H9 (cell line): ENCODE results near the gene RASGRF1. TPM values are rescaled to one million over a fixed set of nuclear protein-coding genes. Genes with fewer than 3 reads are reported as not detected.

ENCODE experiments used
- DNase-seq: peaks from one replicate; pipeline ENCODE4 v3.0.0-alpha.2; 2017
- H2AFZ ChIP-seq: one replicate; pipeline ENCODE4 v1.6.1; 2013; ENCODE audit warnings: mild to moderate bottlenecking, low read length, control low read depth, moderate library complexity
- H2AK5ac ChIP-seq: 2 replicates; pipeline ENCODE4 v1.6.1; 2013; ENCODE audit warnings: low read length, control low read depth, mixed read lengths; ENCODE audit not compliant: insufficient read length
- H2BK120ac ChIP-seq: one replicate; pipeline ENCODE4 v1.6.1; 2013; ENCODE audit warnings: low read depth, mild to moderate bottlenecking, low read length, control low read depth, inconsistent platforms; ENCODE audit not compliant: poor library complexity, severe bottlenecking
- H2BK12ac ChIP-seq: 2 replicates; pipeline ENCODE4 v1.6.1; 2013; ENCODE audit warnings: low read length, control low read depth, mixed read lengths, low read depth; ENCODE audit not compliant: insufficient read length
- H2BK15ac ChIP-seq: 2 replicates; pipeline ENCODE4 v1.6.1; 2013; ENCODE audit warnings: low read depth, low read length, control low read depth
- H2BK20ac ChIP-seq: one replicate; pipeline ENCODE4 v1.6.1; 2013; ENCODE audit warnings: low read depth, mild to moderate bottlenecking, low read length, control low read depth, inconsistent platforms; ENCODE audit not compliant: poor library complexity, severe bottlenecking
- H2BK5ac ChIP-seq: 2 replicates; pipeline ENCODE4 v1.6.1; 2013; ENCODE audit warnings: low read length, control low read depth, mixed read lengths; ENCODE audit not compliant: insufficient read length
- H3K14ac ChIP-seq: 2 replicates; pipeline ENCODE4 v1.6.1; 2013; ENCODE audit warnings: low read length, control low read depth; ENCODE audit not compliant: insufficient read depth
- H3K18ac ChIP-seq: 2 replicates; pipeline ENCODE4 v1.6.1; 2013; ENCODE audit warnings: low read depth, mild to moderate bottlenecking, mixed read lengths, low read length, control low read depth; ENCODE audit not compliant: insufficient read length
- H3K23ac ChIP-seq: 2 replicates; pipeline ENCODE4 v1.6.1; 2013; ENCODE audit warnings: low read length, control low read depth, mixed read lengths, low read depth; ENCODE audit not compliant: insufficient read length
- H3K23me2 ChIP-seq: 2 replicates; pipeline ENCODE4 v1.6.1; 2013; ENCODE audit warnings: low read depth, mild to moderate bottlenecking, mixed read lengths, low read length, control low read depth; ENCODE audit not compliant: insufficient read length, poor library complexity, severe bottlenecking
- H3K27ac ChIP-seq: 2 replicates; pipeline ENCODE4 v1.5.1; 2013; ENCODE audit warnings: low read length, control low read depth, mixed read lengths, low read depth; ENCODE audit not compliant: insufficient read length
- H3K27me3 ChIP-seq: 2 replicates; pipeline ENCODE4 v1.6.1; 2013; ENCODE audit warnings: low read length, control low read depth, inconsistent platforms; ENCODE audit not compliant: insufficient read depth
- H3K4ac ChIP-seq: 2 replicates; pipeline ENCODE4 v1.6.1; 2013; ENCODE audit warnings: low read depth, mild to moderate bottlenecking, control low read depth, inconsistent platforms, low read length, moderate library complexity
- H3K4me1 ChIP-seq: 2 replicates; pipeline ENCODE4 v1.6.1; 2013; ENCODE audit warnings: low read length, control low read depth, inconsistent platforms; ENCODE audit not compliant: insufficient read depth
- H3K4me2 ChIP-seq: 2 replicates; pipeline ENCODE4 v1.6.1; 2013; ENCODE audit warnings: low read length, control low read depth, mixed read lengths; ENCODE audit not compliant: insufficient read length, insufficient read depth
- H3K56ac ChIP-seq: 2 replicates; pipeline ENCODE4 v1.6.1; 2013; ENCODE audit warnings: low read depth, mild to moderate bottlenecking, mixed read lengths, low read length, control low read depth; ENCODE audit not compliant: insufficient read length
- H3K79me1 ChIP-seq: 2 replicates; pipeline ENCODE4 v1.6.1; 2013; ENCODE audit warnings: low read depth, mild to moderate bottlenecking, moderate library complexity, low read length, control low read depth, inconsistent platforms; ENCODE audit not compliant: insufficient read depth, poor library complexity, severe bottlenecking
- H3K79me2 ChIP-seq: 2 replicates; pipeline ENCODE4 v1.6.1; 2013; ENCODE audit warnings: low read length, control low read depth, inconsistent platforms; ENCODE audit not compliant: insufficient read depth
- H3K9ac ChIP-seq: 2 replicates; pipeline ENCODE4 v1.6.1; 2013; ENCODE audit warnings: low read length, control low read depth, mixed read lengths; ENCODE audit not compliant: insufficient read length; ENCODE audit errors: extremely low read depth
- H3K9me3 ChIP-seq: one replicate; pipeline ENCODE4 v1.6.1; 2013; ENCODE audit warnings: low read depth, low read length, inconsistent platforms; ENCODE audit not compliant: control insufficient read depth
- H3T11ph ChIP-seq: one replicate; pipeline ENCODE4 v1.6.1; 2013; ENCODE audit warnings: mild to moderate bottlenecking, low read length, control low read depth, inconsistent platforms
- H4K20me1 ChIP-seq: one replicate; pipeline ENCODE4 v1.6.1; 2013; ENCODE audit not compliant: control insufficient read depth, insufficient read length, insufficient read depth
- H4K5ac ChIP-seq: 2 replicates; pipeline ENCODE4 v1.6.1; 2013; ENCODE audit warnings: low read depth, mild to moderate bottlenecking, mixed read lengths, low read length, control low read depth; ENCODE audit not compliant: insufficient read length
- H4K8ac ChIP-seq: replicated peaks from 2 replicates; pipeline ENCODE4 v1.6.1; 2013; ENCODE audit warnings: low read length, control low read depth, mixed read lengths, low read depth; ENCODE audit not compliant: insufficient read length
- H4K91ac ChIP-seq: 2 replicates; pipeline ENCODE4 v1.6.1; 2013; ENCODE audit warnings: low read depth, mild to moderate bottlenecking, moderate library complexity, mixed read lengths, low read length, control low read depth; ENCODE audit not compliant: insufficient read length
- H3K27ac Mint-ChIP-seq, 3 experiments: 2 replicates in 2 of 3; 3 replicates in 1 of 3; pipeline ENCODE4 v1.8.0; 2020 to 2021; ENCODE audit warnings: mixed read lengths in 3 of 3, mild to moderate bottlenecking in 1 of 3, moderate library complexity in 1 of 3
- H3K27me3 Mint-ChIP-seq: 2 replicates; pipeline ENCODE4 v1.8.0; 2021; ENCODE audit warnings: low read depth, mild to moderate bottlenecking, moderate library complexity, mixed read lengths
- H3K36me3 Mint-ChIP-seq, 3 experiments: 2 replicates in 2 of 3; 3 replicates in 1 of 3; pipeline ENCODE4 v1.8.0; 2020 to 2021; ENCODE audit warnings: low read depth in 3 of 3, mixed read lengths in 3 of 3; ENCODE audit not compliant: insufficient read depth in 1 of 3
- H3K4me1 Mint-ChIP-seq, 2 experiments: 2 replicates each; pipeline ENCODE4 v1.8.0; 2020; ENCODE audit warnings: mixed read lengths in 2 of 2
- H3K4me3 Mint-ChIP-seq, 2 experiments: 2 replicates in 1 of 2; 3 replicates in 1 of 2; pipeline ENCODE4 v1.8.0; 2020 to 2021; ENCODE audit warnings: mild to moderate bottlenecking in 2 of 2, mixed read lengths in 2 of 2, moderate library complexity in 1 of 2
- H3K9me3 Mint-ChIP-seq, 2 experiments: 2 replicates in 1 of 2; 3 replicates in 1 of 2; pipeline ENCODE4 v1.8.0; 2020; ENCODE audit warnings: mild to moderate bottlenecking in 2 of 2, mixed read lengths in 2 of 2, moderate library complexity in 1 of 2
- WGBS: extraction: QIAGEN DNeasy Blood & Tissue Kit; methylation state at CpG from one replicate; pipeline ENCODE4 v1.1.7; 2013; ENCODE audit warnings: missing lambda C conversion rate, low lambda C conversion rate, mixed read lengths; ENCODE audit not compliant: insufficient read length; ENCODE audit errors: extremely low coverage; 5-methylcytosine and 5-hydroxymethylcytosine counted together
- total RNA-seq: library from RNA; stranded (reverse); gene quantifications from 2 replicates; pipeline ENCODE4 v1.2.1, GENCODE V29; 2021
- TF ChIP-seq, protein P1 (sequence below): fragments of 200-600 bp; sonication (generic); conservative IDR thresholded peaks from 3 replicates; pipeline ENCODE4 v1.8.0; 2021; ENCODE audit warnings: antibody characterized with exemption, mild to moderate bottlenecking

RASGRF1 gene
- total RNA-seq, 1 experiment from 2014 or later, result 0.48 TPM

DNA sequence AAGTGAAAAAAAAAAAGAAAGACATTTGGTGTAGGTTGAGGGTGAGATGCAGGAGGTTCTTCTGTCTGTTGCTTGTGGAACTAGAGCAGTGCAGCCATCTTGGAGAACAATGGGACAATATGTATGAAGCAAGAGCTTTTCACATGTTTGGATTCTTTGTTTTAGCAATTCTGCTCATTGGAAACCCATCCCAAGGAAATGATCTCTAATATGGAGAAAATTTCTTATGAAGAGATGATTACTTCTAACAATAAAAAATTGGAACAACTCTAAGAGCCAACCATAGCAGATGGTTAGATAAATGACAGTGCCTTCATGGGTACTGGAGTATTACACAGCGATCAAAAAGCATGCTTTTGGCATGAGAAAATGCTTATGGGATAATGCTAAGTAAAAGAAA, 56.3 kb downstream of the RASGRF1 start:
- no peak overlapping the region for H3K4me2 ChIP-seq

More for the DNA sequence above, 56.3 kb downstream of the RASGRF1 start:
- H3K79me1 ChIP-seq, result no peaks in the 10 kb centered on the region
- no peaks in the 10 kb centered on the region for H3K4me1 ChIP-seq
- no peak overlapping the region for H3K27ac Mint-ChIP-seq
- H3T11ph ChIP-seq, result no peak overlapping the region
- H2BK5ac ChIP-seq, result no peak overlapping the region
- H2BK12ac ChIP-seq, result no peak overlapping the region
- H3K27ac ChIP-seq, result no peak overlapping the region
- no peaks in the 10 kb centered on the region for H3K9me3 ChIP-seq
- H3K9me3 Mint-ChIP-seq, result peaks cover 7% of the 10 kb centered on the region in 2 experiments; a peak in 4 of 5 replicates
- no peak overlapping the region for H3K56ac ChIP-seq
- TF ChIP-seq, protein P1, sequence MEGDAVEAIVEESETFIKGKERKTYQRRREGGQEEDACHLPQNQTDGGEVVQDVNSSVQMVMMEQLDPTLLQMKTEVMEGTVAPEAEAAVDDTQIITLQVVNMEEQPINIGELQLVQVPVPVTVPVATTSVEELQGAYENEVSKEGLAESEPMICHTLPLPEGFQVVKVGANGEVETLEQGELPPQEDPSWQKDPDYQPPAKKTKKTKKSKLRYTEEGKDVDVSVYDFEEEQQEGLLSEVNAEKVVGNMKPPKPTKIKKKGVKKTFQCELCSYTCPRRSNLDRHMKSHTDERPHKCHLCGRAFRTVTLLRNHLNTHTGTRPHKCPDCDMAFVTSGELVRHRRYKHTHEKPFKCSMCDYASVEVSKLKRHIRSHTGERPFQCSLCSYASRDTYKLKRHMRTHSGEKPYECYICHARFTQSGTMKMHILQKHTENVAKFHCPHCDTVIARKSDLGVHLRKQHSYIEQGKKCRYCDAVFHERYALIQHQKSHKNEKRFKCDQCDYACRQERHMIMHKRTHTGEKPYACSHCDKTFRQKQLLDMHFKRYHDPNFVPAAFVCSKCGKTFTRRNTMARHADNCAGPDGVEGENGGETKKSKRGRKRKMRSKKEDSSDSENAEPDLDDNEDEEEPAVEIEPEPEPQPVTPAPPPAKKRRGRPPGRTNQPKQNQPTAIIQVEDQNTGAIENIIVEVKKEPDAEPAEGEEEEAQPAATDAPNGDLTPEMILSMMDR, result no peak
- peaks cover 19% of the 10 kb centered on the region for H3K27me3 Mint-ChIP-seq
- no peaks in the 10 kb centered on the region for H4K20me1 ChIP-seq
- H3K23me2 ChIP-seq, result peaks cover 2% of the 10 kb centered on the region
- peaks cover 16 to 25% of the 10 kb centered on the region in 2 experiments for H3K4me1 Mint-ChIP-seq
- H4K5ac ChIP-seq, result no peak overlapping the region
- H3K4ac ChIP-seq, result no peak overlapping the region
- H3K23ac ChIP-seq, result no peak overlapping the region
- no peak overlapping the region for H3K4me3 Mint-ChIP-seq
- H3K9ac ChIP-seq, result no peak overlapping the region
- no peaks in the 10 kb centered on the region for H3K79me2 ChIP-seq
- no peak overlapping the region for H2AFZ ChIP-seq
- no peak overlapping the region for H2BK20ac ChIP-seq
- no peak for DNase-seq
- H3K36me3 Mint-ChIP-seq, result peaks cover 0 to 4% (median 3%) of the 10 kb centered on the region in 3 experiments; a peak in 4 of 7 replicates
- WGBS, result no CpG with 5 or more reads among the region's 1 CpG
- no peak overlapping the region for H2BK120ac ChIP-seq
- no peak overlapping the region for H2BK15ac ChIP-seq
- no peak overlapping the region for H4K91ac ChIP-seq
- no peaks in the 10 kb centered on the region for H3K27me3 ChIP-seq
- H3K14ac ChIP-seq, result no peak overlapping the region
- H3K18ac ChIP-seq, result no peak overlapping the region
- no peak overlapping the region for H4K8ac ChIP-seq
- no peak overlapping the region for H2AK5ac ChIP-seq
